Measurements from ENCODE around the gene ANTXRL. TPM values are rescaled to one million over a fixed set of nuclear protein-coding genes. Genes with fewer than 3 reads are reported as not detected.
"Not testable (repeated sequence)": the region's sequence is repeated elsewhere in the genome, so short reads cannot be mapped to it uniquely, and the experiment has no call there.

The ANTXRL gene
- total and polyA plus RNA-seq, 2 of the 8 experiments (the other 6 are each of a cell fraction or from before 2014, with no cell fraction given), result not detected

DNA sequence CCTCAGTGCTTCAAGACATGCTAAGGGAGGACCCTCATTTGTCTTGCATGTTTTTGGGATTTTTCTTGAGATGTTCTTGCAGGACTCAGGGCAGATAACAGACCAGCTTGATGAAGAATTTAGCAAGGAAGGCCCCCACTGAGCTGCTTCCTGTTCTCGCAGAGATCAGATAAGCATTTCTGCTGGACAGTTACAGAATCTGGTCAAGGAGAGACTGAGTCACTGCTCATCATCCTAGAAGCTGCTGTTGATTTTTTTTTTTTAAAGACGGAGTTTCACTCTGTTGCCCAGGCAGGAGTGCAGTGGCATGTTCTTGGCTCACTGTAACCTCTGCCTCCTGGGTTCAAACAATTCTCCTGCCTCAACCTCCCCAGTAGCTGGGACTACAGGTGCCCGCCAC lies 87.6 kb downstream of the ANTXRL start:
- H2BK20ac ChIP-seq (ENCODE audit: low read length); CTCF ChIA-PET (ENCODE audit: partially characterized antibody): not testable (repeated sequence)

DNA sequence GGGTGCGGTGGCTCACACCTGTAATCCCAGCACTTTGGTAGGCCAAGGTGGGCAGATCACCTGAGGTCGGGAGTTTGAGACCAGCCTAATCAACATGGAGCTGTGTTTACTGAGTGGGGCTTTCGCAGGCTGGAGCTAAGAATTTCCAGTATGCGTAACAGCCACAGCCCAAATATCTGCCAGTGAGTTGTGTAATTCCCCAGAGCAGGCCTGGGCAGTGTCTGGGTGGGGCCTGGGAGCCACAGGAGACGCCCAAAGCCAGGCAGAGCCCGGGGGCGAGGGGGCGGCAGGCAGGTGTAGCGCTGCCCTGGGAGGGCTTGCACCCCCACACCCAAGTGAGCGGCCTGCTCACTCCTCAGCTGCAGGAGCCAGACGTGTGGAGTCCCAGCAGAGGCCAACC lies 88.6 kb downstream of the ANTXRL start, which contains the start of gene ANXA8L1:
ANXA8L1 (plus strand) TSS at position 371 of the 400 bp plus-strand sequence. CDS start 76 bp downstream, outside the sequence.
- DNase-seq (ENCODE audit: low read depth in 1 of 2, low spot score in 2 of 2); H3K27ac ChIP-seq (ENCODE audit: low read depth, low read length); H4K5ac ChIP-seq (ENCODE audit: insufficient read length, low read depth, low read length); H2BK12ac ChIP-seq (ENCODE audit: low read depth, low read length); H3K23ac ChIP-seq (ENCODE audit: insufficient read length); H2AFZ ChIP-seq (ENCODE audit: low read length); H3K9me3 ChIP-seq (ENCODE audit: insufficient read depth in 2 of 2, low read depth in 1 of 2, low read length in 1 of 2); H3K18ac ChIP-seq (ENCODE audit: extremely low read depth, low read length); H3K79me2 ChIP-seq (ENCODE audit: control insufficient read depth in 1 of 2, insufficient read depth in 2 of 2, low read length in 2 of 2); CTCF ChIA-PET (ENCODE audit: partially characterized antibody); H4K20me1 ChIP-seq (replicated peaks in 1 of 2; ENCODE audit: control insufficient read depth in 1 of 2, insufficient read depth in 2 of 2, low read length in 2 of 2); H3K23me2 ChIP-seq (ENCODE audit: low read depth, low read length); H2AK5ac ChIP-seq (ENCODE audit: low read depth, low read length); H3K79me1 ChIP-seq (ENCODE audit: low read depth, low read length); H3K4me1 ChIP-seq (replicated peaks in 1 of 4; ENCODE audit: control insufficient read depth in 3 of 4, insufficient read depth in 4 of 4, low read length in 3 of 4); H2BK120ac ChIP-seq (replicated peaks; ENCODE audit: low read depth, low read length); H3K4me2 ChIP-seq (ENCODE audit: insufficient read depth in 1 of 2, low read depth in 2 of 2, low read length in 2 of 2); H3K56ac ChIP-seq (replicated peaks; ENCODE audit: insufficient read length, low read depth, low read length); FAIRE-seq; H2BK15ac ChIP-seq (ENCODE audit: low read length); H3K14ac ChIP-seq (ENCODE audit: insufficient read length); H4K91ac ChIP-seq (replicated peaks; ENCODE audit: insufficient read length, low read length); H3K36me3 ChIP-seq (ENCODE audit: control insufficient read depth in 2 of 4, insufficient read depth in 4 of 4, low read length in 3 of 4); POLR2A ChIA-PET (ENCODE audit: partially characterized antibody); H4K8ac ChIP-seq (ENCODE audit: extremely low read depth, insufficient read depth, low read length); H2BK5ac ChIP-seq (ENCODE audit: low read depth, low read length); H3K4me3 ChIP-seq (ENCODE audit: extremely low read depth in 1 of 4, insufficient read depth in 2 of 4, low read depth in 3 of 4, low read length in 4 of 4); H3K9ac ChIP-seq (replicated peaks in 1 of 4; ENCODE audit: extremely low read depth in 1 of 4, low read depth in 3 of 4, low read length in 3 of 4); H2BK20ac ChIP-seq (ENCODE audit: low read length); H3K4ac ChIP-seq (replicated peaks; ENCODE audit: insufficient read length, low read depth, low read length); H3K27me3 ChIP-seq (replicated peaks in 1 of 4; ENCODE audit: control insufficient read depth in 3 of 4, extremely low read depth in 1 of 4, insufficient read depth in 3 of 4, low read length in 3 of 4): not testable (repeated sequence)
- 95% methylated on average over 9 of the region's 11 CpGs; no CpG with 5 or more reads in 1 of the 2 experiments for WGBS, 2 experiments (ENCODE audit: extremely low coverage in 1 of 2, insufficient coverage in 1 of 2, insufficient read length in 1 of 2, insufficient replicate concordance in 2 of 2, low coverage in 1 of 2, low lambda C conversion rate in 2 of 2, missing lambda C conversion rate in 1 of 2)

More for the DNA sequence above, 87.6 kb downstream of the ANTXRL start:
- H4K91ac ChIP-seq (replicated peaks; ENCODE audit: insufficient read length, low read length); H3K4me2 ChIP-seq (ENCODE audit: insufficient read depth in 1 of 2, low read depth in 2 of 2, low read length in 2 of 2); H3K9ac ChIP-seq (replicated peaks in 1 of 4; ENCODE audit: extremely low read depth in 1 of 4, low read depth in 3 of 4, low read length in 3 of 4); H3K4me1 ChIP-seq (replicated peaks in 1 of 4; ENCODE audit: control insufficient read depth in 3 of 4, insufficient read depth in 4 of 4, low read length in 3 of 4); H4K20me1 ChIP-seq (replicated peaks in 1 of 2; ENCODE audit: control insufficient read depth in 1 of 2, insufficient read depth in 2 of 2, low read length in 2 of 2); H3K27ac ChIP-seq (ENCODE audit: low read depth, low read length); H3K23ac ChIP-seq (ENCODE audit: insufficient read length); H3K18ac ChIP-seq (ENCODE audit: extremely low read depth, low read length); POLR2A ChIA-PET (ENCODE audit: partially characterized antibody); H3K56ac ChIP-seq (replicated peaks; ENCODE audit: insufficient read length, low read depth, low read length); H3K23me2 ChIP-seq (ENCODE audit: low read depth, low read length); H4K5ac ChIP-seq (ENCODE audit: insufficient read length, low read depth, low read length); FAIRE-seq; H3K27me3 ChIP-seq (replicated peaks in 1 of 4; ENCODE audit: control insufficient read depth in 3 of 4, extremely low read depth in 1 of 4, insufficient read depth in 3 of 4, low read length in 3 of 4); H3K79me2 ChIP-seq (ENCODE audit: control insufficient read depth in 1 of 2, insufficient read depth in 2 of 2, low read length in 2 of 2); H2BK120ac ChIP-seq (replicated peaks; ENCODE audit: low read depth, low read length); H3K9me3 ChIP-seq (ENCODE audit: insufficient read depth in 2 of 2, low read depth in 1 of 2, low read length in 1 of 2); H3K4me3 ChIP-seq (ENCODE audit: extremely low read depth in 1 of 4, insufficient read depth in 2 of 4, low read depth in 3 of 4, low read length in 4 of 4); H3K14ac ChIP-seq (ENCODE audit: insufficient read length); DNase-seq (ENCODE audit: low read depth in 1 of 2, low spot score in 2 of 2); H2BK15ac ChIP-seq (ENCODE audit: low read length); H2AK5ac ChIP-seq (ENCODE audit: low read depth, low read length); H2BK12ac ChIP-seq (ENCODE audit: low read depth, low read length); H3K36me3 ChIP-seq (ENCODE audit: control insufficient read depth in 2 of 4, insufficient read depth in 4 of 4, low read length in 3 of 4); H2BK5ac ChIP-seq (ENCODE audit: low read depth, low read length); H3K4ac ChIP-seq (replicated peaks; ENCODE audit: insufficient read length, low read depth, low read length); H3K79me1 ChIP-seq (ENCODE audit: low read depth, low read length); H2AFZ ChIP-seq (ENCODE audit: low read length); H4K8ac ChIP-seq (ENCODE audit: extremely low read depth, insufficient read depth, low read length): not testable (repeated sequence)
- WGBS, 2 experiments (ENCODE audit: extremely low coverage in 1 of 2, insufficient coverage in 1 of 2, insufficient read length in 1 of 2, insufficient replicate concordance in 2 of 2, low coverage in 1 of 2, low lambda C conversion rate in 2 of 2, missing lambda C conversion rate in 1 of 2), result 100% methylated on average over 2 of the region's 3 CpGs; no CpG with 5 or more reads in 1 of the 2 experiments

All from H1 (cell line).